GM23248 (cell line): ENCODE data around the gene ORM1.

Experiments used
- EZH2 ChIP-seq: fragments of 200-600 bp; sonication (generic); IDR thresholded peaks from 2 replicates; pipeline ENCODE4 v1.6.1; 2018; ENCODE audit warnings: antibody characterized with exemption, mild to moderate bottlenecking; ENCODE audit not compliant: insufficient read depth, poor library complexity, severe bottlenecking
- EZH2phosphoT487 ChIP-seq: fragments of 200-600 bp; sonication (generic); IDR thresholded peaks from 2 replicates; pipeline ENCODE4 v1.6.1; 2018; ENCODE audit warnings: antibody characterized with exemption, moderate library complexity, mild to moderate bottlenecking, low read depth; ENCODE audit not compliant: insufficient read depth

- TF ChIP-seq EZH2 (no peak), EZH2phosphoT487 (no peak)
Observed at GRCh38 chr9:114321759-114322158, 1.1 kb upstream of the ORM1 start.
